ENCODE measurements around the gene PRTFDC1.

PRTFDC1 gene

GRCh38 chr10:24981161-24981710, 28.8 kb upstream of the PRTFDC1 start:
- H3K4me1 ChIP-seq (ENCODE audit: control insufficient read depth, low read length), result no peaks in the 10 kb centered on the region
- no peaks in the 10 kb centered on the region for H4K20me1 ChIP-seq (ENCODE audit: control insufficient read depth, insufficient read depth, low read depth, low read length)
- H3K9me3 ChIP-seq (ENCODE audit: control insufficient read depth, insufficient read depth, low read length), result no peaks in the 10 kb centered on the region; the same call in 1 of the 2 replicates
- no peak overlapping the region for H3K4me3 ChIP-seq (ENCODE audit: low read length)
- H3K36me3 ChIP-seq (ENCODE audit: control insufficient read depth, low read length), result no peaks in the 10 kb centered on the region
- no peak overlapping the region for H3K4me2 ChIP-seq (ENCODE audit: low read length)
- H3F3A ChIP-seq (ENCODE audit: control insufficient read depth, insufficient read depth), result no peaks in the 10 kb centered on the region
- H3K9me2 ChIP-seq (replicated peaks; ENCODE audit: control insufficient read depth, low read length), result no peaks in the 10 kb centered on the region
- no peak overlapping the region for H3K27ac ChIP-seq (ENCODE audit: low read depth, low read length)
- no peak for TF ChIP-seq CTCF (IDR thresholded peaks at IDR 0.05; ENCODE audit: low read depth, low read length, poor library complexity, severe bottlenecking)
- no peak for TF ChIP-seq EZH2phosphoT487 (IDR thresholded peaks at IDR 0.05; ENCODE audit: borderline replicate concordance, low read length)
- no peaks in the 10 kb centered on the region for H3K79me2 ChIP-seq (ENCODE audit: control insufficient read depth, low read length)
- peaks cover 3% of the 10 kb centered on the region; the same call in 1 of the 2 replicates for H3K27me3 ChIP-seq (ENCODE audit: control insufficient read depth, low read length)

GRCh38 chr10:24979685-24980084, 27.3 kb upstream of the PRTFDC1 start:
- no peaks in the 10 kb centered on the region for H4K20me1 ChIP-seq (ENCODE audit: control insufficient read depth, insufficient read depth, low read depth, low read length)
- no peaks in the 10 kb centered on the region for H3K4me1 ChIP-seq (ENCODE audit: control insufficient read depth, low read length)
- H3K4me3 ChIP-seq (ENCODE audit: low read length), result no peak overlapping the region
- no peak overlapping the region for H3K27ac ChIP-seq (ENCODE audit: low read depth, low read length)
- no peaks in the 10 kb centered on the region for H3K9me2 ChIP-seq (replicated peaks; ENCODE audit: control insufficient read depth, low read length)
- no peaks in the 10 kb centered on the region for H3K79me2 ChIP-seq (ENCODE audit: control insufficient read depth, low read length)
- H3K4me2 ChIP-seq (ENCODE audit: low read length), result no peak overlapping the region
- H3K9me3 ChIP-seq (ENCODE audit: control insufficient read depth, insufficient read depth, low read length), result no peaks in the 10 kb centered on the region; the same call in 1 of the 2 replicates
- no peaks in the 10 kb centered on the region for H3F3A ChIP-seq (ENCODE audit: control insufficient read depth, insufficient read depth)
- H3K36me3 ChIP-seq (ENCODE audit: control insufficient read depth, low read length), result no peaks in the 10 kb centered on the region
- TF ChIP-seq EZH2phosphoT487 (IDR thresholded peaks at IDR 0.05; ENCODE audit: borderline replicate concordance, low read length) (no peak), CTCF (IDR thresholded peaks at IDR 0.05; ENCODE audit: low read depth, low read length, poor library complexity, severe bottlenecking) (no peak)
- no peaks in the 10 kb centered on the region for H3K27me3 ChIP-seq (ENCODE audit: control insufficient read depth, low read length)

- no peaks in the 10 kb centered on the region for H3K27me3 ChIP-seq (ENCODE audit: control insufficient read depth, low read length)
- H3F3A ChIP-seq (ENCODE audit: control insufficient read depth, insufficient read depth), result no peaks in the 10 kb centered on the region
- H3K9me3 ChIP-seq (ENCODE audit: control insufficient read depth, insufficient read depth, low read length), result no peaks in the 10 kb centered on the region
- H3K27ac ChIP-seq (ENCODE audit: low read depth, low read length), result no peak overlapping the region
- H3K79me2 ChIP-seq (ENCODE audit: control insufficient read depth, low read length), result no peaks in the 10 kb centered on the region
- no peaks in the 10 kb centered on the region for H3K9me2 ChIP-seq (replicated peaks; ENCODE audit: control insufficient read depth, low read length)
- no peak overlapping the region for H3K4me3 ChIP-seq (ENCODE audit: low read length)
- H3K4me2 ChIP-seq (ENCODE audit: low read length), result no peak overlapping the region
- H3K4me1 ChIP-seq (ENCODE audit: control insufficient read depth, low read length), result no peaks in the 10 kb centered on the region
- no peaks in the 10 kb centered on the region for H4K20me1 ChIP-seq (ENCODE audit: control insufficient read depth, insufficient read depth, low read depth, low read length)
- TF ChIP-seq CTCF (IDR thresholded peaks at IDR 0.05; ENCODE audit: low read depth, low read length, poor library complexity, severe bottlenecking), result no peak
- no peak for TF ChIP-seq EZH2phosphoT487 (IDR thresholded peaks at IDR 0.05; ENCODE audit: borderline replicate concordance, low read length)
- no peaks in the 10 kb centered on the region for H3K36me3 ChIP-seq (ENCODE audit: control insufficient read depth, low read length)
Observed at GRCh38 chr10:24974976-24975375, 22.6 kb upstream of the PRTFDC1 start.

All from DOHH2 (cell line).